ENCODE results near the gene KCNQ1.

Gene KCNQ1

DNA sequence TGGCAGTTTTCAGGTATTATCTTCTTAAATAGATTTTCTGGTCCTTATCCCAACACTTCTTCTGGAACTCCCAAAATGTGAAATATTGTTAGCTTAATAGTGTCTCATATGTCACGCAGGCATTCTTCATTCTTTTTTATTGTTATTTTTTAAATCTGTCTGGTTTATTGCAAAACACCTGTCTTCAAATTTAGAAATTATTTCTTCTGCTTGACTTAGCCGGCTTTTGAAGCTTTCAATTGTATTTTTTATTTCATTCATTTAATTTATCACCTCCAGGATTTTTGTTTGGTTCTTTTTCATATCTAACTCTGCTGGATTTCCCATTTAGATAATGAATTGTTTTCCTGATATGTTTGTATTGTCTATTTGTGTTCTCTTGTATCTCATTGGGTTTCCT is 205.0 kb downstream of the KCNQ1 start:
- Histone ChIP-seq H3K4me2 (ENCODE audit: low read depth, low read length, poor library complexity, severe bottlenecking) (no peak overlapping the region), H3K36me3 (ENCODE audit: low read length) (no peaks in the 10 kb centered on the region), H3K9me3 (ENCODE audit: insufficient read depth, low read length) (peaks cover 8% of the 10 kb centered on the region; the same call in 1 of the 2 replicates), H3K4me3 (ENCODE audit: insufficient read depth, low read length, poor library complexity, severe bottlenecking) (no peak overlapping the region), H3F3A (ENCODE audit: insufficient read depth) (no peaks in the 10 kb centered on the region), H3K79me2 (ENCODE audit: insufficient read depth, low read length) (no peaks in the 10 kb centered on the region), H3K9me2 (replicated peaks; ENCODE audit: insufficient read depth, low read length) (no peaks in the 10 kb centered on the region), H3K27ac (ENCODE audit: low read depth, low read length) (no peak overlapping the region), H4K20me1 (ENCODE audit: low read depth, low read length) (no peaks in the 10 kb centered on the region), H3K27me3 (ENCODE audit: low read length) (peaks cover 5% of the 10 kb centered on the region; the same call in 1 of the 2 replicates), H2AFZ (ENCODE audit: low read depth, low read length, severe bottlenecking) (no peak overlapping the region), H3K9ac (ENCODE audit: low read length) (no peak overlapping the region)
- TF ChIP-seq EZH2phosphoT487 (conservative IDR thresholded peaks at IDR 0.05; ENCODE audit: low read length): no peak
- TF ChIP-seq, protein P1, sequence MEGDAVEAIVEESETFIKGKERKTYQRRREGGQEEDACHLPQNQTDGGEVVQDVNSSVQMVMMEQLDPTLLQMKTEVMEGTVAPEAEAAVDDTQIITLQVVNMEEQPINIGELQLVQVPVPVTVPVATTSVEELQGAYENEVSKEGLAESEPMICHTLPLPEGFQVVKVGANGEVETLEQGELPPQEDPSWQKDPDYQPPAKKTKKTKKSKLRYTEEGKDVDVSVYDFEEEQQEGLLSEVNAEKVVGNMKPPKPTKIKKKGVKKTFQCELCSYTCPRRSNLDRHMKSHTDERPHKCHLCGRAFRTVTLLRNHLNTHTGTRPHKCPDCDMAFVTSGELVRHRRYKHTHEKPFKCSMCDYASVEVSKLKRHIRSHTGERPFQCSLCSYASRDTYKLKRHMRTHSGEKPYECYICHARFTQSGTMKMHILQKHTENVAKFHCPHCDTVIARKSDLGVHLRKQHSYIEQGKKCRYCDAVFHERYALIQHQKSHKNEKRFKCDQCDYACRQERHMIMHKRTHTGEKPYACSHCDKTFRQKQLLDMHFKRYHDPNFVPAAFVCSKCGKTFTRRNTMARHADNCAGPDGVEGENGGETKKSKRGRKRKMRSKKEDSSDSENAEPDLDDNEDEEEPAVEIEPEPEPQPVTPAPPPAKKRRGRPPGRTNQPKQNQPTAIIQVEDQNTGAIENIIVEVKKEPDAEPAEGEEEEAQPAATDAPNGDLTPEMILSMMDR (IDR thresholded peaks at IDR 0.05; ENCODE audit: insufficient read depth, low read length, poor library complexity, severe bottlenecking): no peak

DNA sequence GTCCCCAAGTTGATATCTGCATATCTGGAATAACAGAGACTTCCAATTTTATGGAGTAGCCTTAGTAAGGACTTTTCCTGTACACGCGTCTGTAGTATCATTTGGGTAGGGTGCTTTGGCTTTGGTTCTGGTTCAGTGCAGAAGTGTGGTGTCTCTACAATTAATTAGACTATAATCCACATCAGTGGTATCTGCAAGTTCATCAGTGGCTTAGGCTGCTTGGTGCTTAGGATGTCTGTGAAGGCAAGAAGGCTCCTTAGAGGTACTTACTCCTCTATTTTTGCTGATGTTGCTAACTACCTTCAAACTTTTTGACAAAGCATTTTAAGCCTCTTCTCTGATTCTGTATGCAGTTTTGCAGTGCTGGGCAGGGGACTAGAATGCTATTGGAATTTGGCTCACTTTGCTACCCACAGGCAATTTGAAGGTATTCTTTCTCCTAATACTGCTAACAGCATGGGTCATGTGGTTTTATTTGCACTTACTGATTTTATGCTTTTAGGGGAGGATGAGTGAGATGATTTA is 205.6 kb downstream of the KCNQ1 start:
- Histone ChIP-seq H3K79me2 (ENCODE audit: insufficient read depth, low read length) (no peaks in the 10 kb centered on the region), H3K9me3 (ENCODE audit: insufficient read depth, low read length) (peaks cover 8% of the 10 kb centered on the region; the same call in 1 of the 2 replicates), H3K27ac (ENCODE audit: low read depth, low read length) (no peak overlapping the region), H3F3A (ENCODE audit: insufficient read depth) (no peaks in the 10 kb centered on the region), H3K4me2 (ENCODE audit: low read depth, low read length, poor library complexity, severe bottlenecking) (no peak overlapping the region), H3K9me2 (replicated peaks; ENCODE audit: insufficient read depth, low read length) (no peaks in the 10 kb centered on the region), H3K36me3 (ENCODE audit: low read length) (no peaks in the 10 kb centered on the region), H3K27me3 (ENCODE audit: low read length) (peaks cover 5% of the 10 kb centered on the region; the same call in 1 of the 2 replicates), H3K4me3 (ENCODE audit: insufficient read depth, low read length, poor library complexity, severe bottlenecking) (no peak overlapping the region), H2AFZ (ENCODE audit: low read depth, low read length, severe bottlenecking) (no peak overlapping the region), H3K9ac (ENCODE audit: low read length) (no peak overlapping the region), H4K20me1 (ENCODE audit: low read depth, low read length) (no peaks in the 10 kb centered on the region)
- TF ChIP-seq, protein P1 (IDR thresholded peaks at IDR 0.05; ENCODE audit: insufficient read depth, low read length, poor library complexity, severe bottlenecking): no peak
- no peak for TF ChIP-seq EZH2phosphoT487 (conservative IDR thresholded peaks at IDR 0.05; ENCODE audit: low read length)

DNA sequence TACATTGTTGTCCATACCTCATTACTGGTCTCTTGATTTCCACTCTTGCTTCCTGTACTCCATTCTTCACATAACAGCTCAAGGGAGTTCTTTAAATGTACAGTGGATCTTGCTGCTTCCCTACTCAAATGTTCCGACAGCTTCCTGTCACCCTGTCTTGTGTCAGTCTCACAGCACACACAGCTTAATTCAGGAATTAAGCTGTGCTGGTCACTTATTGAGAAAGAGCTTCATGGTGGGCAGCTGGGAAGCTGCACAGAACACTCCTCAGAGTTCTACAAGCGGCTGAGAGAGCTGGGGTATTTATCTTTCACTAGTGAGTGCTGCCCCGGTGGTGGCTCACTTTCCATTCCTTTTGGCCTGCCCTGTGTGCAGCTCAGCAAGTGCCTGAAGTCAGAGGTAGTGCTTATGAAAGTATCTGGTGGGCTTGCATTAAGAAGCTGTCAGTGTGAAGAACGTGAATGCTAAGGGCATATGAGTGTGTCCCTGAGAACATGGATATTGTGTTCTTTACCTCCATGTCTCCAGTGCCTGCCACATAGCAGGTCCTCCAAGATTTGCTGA is 206.3 kb downstream of the KCNQ1 start:
- Histone ChIP-seq H3F3A (ENCODE audit: insufficient read depth) (no peaks in the 10 kb centered on the region), H3K79me2 (ENCODE audit: insufficient read depth, low read length) (no peaks in the 10 kb centered on the region), H3K4me3 (ENCODE audit: insufficient read depth, low read length, poor library complexity, severe bottlenecking) (no peak overlapping the region), H3K9me3 (ENCODE audit: insufficient read depth, low read length) (peaks cover 8% of the 10 kb centered on the region; the same call in 1 of the 2 replicates), H4K20me1 (ENCODE audit: low read depth, low read length) (no peaks in the 10 kb centered on the region), H3K9me2 (replicated peaks; ENCODE audit: insufficient read depth, low read length) (no peaks in the 10 kb centered on the region), H3K4me2 (ENCODE audit: low read depth, low read length, poor library complexity, severe bottlenecking) (no peak overlapping the region), H3K36me3 (ENCODE audit: low read length) (no peaks in the 10 kb centered on the region), H3K9ac (ENCODE audit: low read length) (no peak overlapping the region), H3K27ac (ENCODE audit: low read depth, low read length) (no peak overlapping the region), H3K27me3 (ENCODE audit: low read length) (peaks cover 5% of the 10 kb centered on the region; the same call in 1 of the 2 replicates), H2AFZ (ENCODE audit: low read depth, low read length, severe bottlenecking) (no peak overlapping the region)
- TF ChIP-seq, protein P1 (IDR thresholded peaks at IDR 0.05; ENCODE audit: insufficient read depth, low read length, poor library complexity, severe bottlenecking): no peak
- no peak for TF ChIP-seq EZH2phosphoT487 (conservative IDR thresholded peaks at IDR 0.05; ENCODE audit: low read length)
